Caco-2 (cell line): ENCODE data around the gene ENAH. TPM values are rescaled to one million over a fixed set of nuclear protein-coding genes. Genes with fewer than 3 reads are reported as not detected.

Experiments used
- BruUV-seq: library from RNA; stranded (reverse); fragments of 400-500 nt; replicated peaks from 2 replicates; lab custom pipeline; 2021; lab: Mats Ljungman, UMichigan
- CTCF ChIA-PET: fragments of 300-600 bp; sonication (Branson Sonifier 250); formaldehyde crosslinking; loops from one replicate; lab custom pipeline; 2022; ENCODE audit warnings: antibody characterized with exemption; lab: Charles Lee
- POLR2A ChIA-PET: fragments of 300-600 bp; sonication (Branson Sonifier 250); formaldehyde crosslinking; loops from one replicate; lab custom pipeline; 2022; ENCODE audit warnings: antibody characterized with exemption; lab: Charles Lee
- DNase-seq, 2 experiments: peaks; one replicate each; pipeline versions ENCODE4 v3.0.0 to v3.0.0-alpha.2; 2020 to 2022
- H3K27me3 ChIP-seq: replicated peaks from 2 replicates; pipeline ENCODE4 v1.6.0; 2011; ENCODE audit warnings: low read length; ENCODE audit not compliant: control insufficient read depth, insufficient read depth
- H3K36me3 ChIP-seq: 2 replicates; pipeline ENCODE4 v1.5.1; 2011; ENCODE audit warnings: low read length; ENCODE audit not compliant: control insufficient read depth, insufficient read depth
- H3K4me1 ChIP-seq: fragments of 250-450 bp; sonication (Bioruptor Pico); 2 replicates; pipeline ENCODE4 v1.5.1; 2020; ENCODE audit warnings: mild to moderate bottlenecking
- H3K4me3 ChIP-seq: 2 replicates; pipeline ENCODE4 v1.5.1; 2011; ENCODE audit warnings: low read depth, mild to moderate bottlenecking, control low read depth, low read length
- H3K9me3 ChIP-seq: fragments of 250-450 bp; sonication (Bioruptor Pico); 2 replicates; pipeline ENCODE4 v1.5.1; 2020; ENCODE audit warnings: mild to moderate bottlenecking, moderate library complexity
- H3K27ac Mint-ChIP-seq: one replicate; pipeline ENCODE4 v1.8.0; 2022; ENCODE audit warnings: mixed read lengths; ENCODE audit not compliant: unreplicated experiment
- H3K27me3 Mint-ChIP-seq: one replicate; pipeline ENCODE4 v1.8.0; 2022; ENCODE audit warnings: mixed read lengths; ENCODE audit not compliant: insufficient read depth, unreplicated experiment
- H3K36me3 Mint-ChIP-seq: one replicate; pipeline ENCODE4 v1.8.0; 2022; ENCODE audit warnings: mild to moderate bottlenecking, mixed read lengths; ENCODE audit not compliant: insufficient read depth, unreplicated experiment
- H3K4me1 Mint-ChIP-seq: one replicate; pipeline ENCODE4 v1.8.0; 2022; ENCODE audit warnings: low read depth, mixed read lengths; ENCODE audit not compliant: unreplicated experiment
- H3K4me3 Mint-ChIP-seq: one replicate; pipeline ENCODE4 v1.8.0; 2022; ENCODE audit warnings: mild to moderate bottlenecking, moderate library complexity, mixed read lengths; ENCODE audit not compliant: unreplicated experiment
- H3K9me3 Mint-ChIP-seq: one replicate; pipeline ENCODE4 v1.8.0; 2022; ENCODE audit warnings: mixed read lengths; ENCODE audit not compliant: unreplicated experiment
- CTCF ChIP-seq, 2 experiments: fragments of 200-600 bp in 1 of 2; IDR thresholded peaks; 1 replicate in 1 of 2; 2 replicates in 1 of 2; pipeline versions ENCODE4 v1.5.1 to v1.8.0; 2011 to 2022; ENCODE audit warnings: antibody characterized with exemption in 1 of 2, control low read depth in 1 of 2, inconsistent platforms in 1 of 2, low read depth in 1 of 2, low read length in 1 of 2, mild to moderate bottlenecking in 1 of 2, moderate library complexity in 1 of 2; ENCODE audit not compliant: insufficient read depth in 1 of 2, severe bottlenecking in 1 of 2, unreplicated experiment in 1 of 2
- intact Hi-C: fragments of 100-400 bp; cut with micrococcal nuclease; formaldehyde crosslinking; loops from one replicate; pipeline ENCODE4 v1.10.0; 2022; ENCODE audit not compliant: unreplicated experiment
- total RNA-seq: library from RNA; stranded (reverse); gene quantifications from 2 replicates; pipeline ENCODE4 v1.2.3, GENCODE V29; 2022

Gene ENAH
- total RNA-seq, 1 experiment from 2014 or later, result 78.0 TPM

- no peaks in the 10 kb centered on the region for H3K9me3 Mint-ChIP-seq
- DNase-seq, result no peak
- ChIA-PET CTCF (no interaction called here), POLR2A (no interaction called here)
- Histone ChIP-seq H3K27me3 (no peaks in the 10 kb centered on the region), H3K9me3 (no peaks in the 10 kb centered on the region), H3K4me3 (no peak overlapping the region), H3K36me3 (no peaks in the 10 kb centered on the region), H3K4me1 (0 out of 2 replicates have a peak, but pooled peaks cover 9% of the 10 kb centered on the region)
- no peak for TF ChIP-seq CTCF (IDR thresholded peaks at IDR 0.05; ENCODE audit: insufficient read depth in 1 of 2, low read depth in 1 of 2, low read length in 1 of 2, severe bottlenecking in 1 of 2, unreplicated experiment in 1 of 2)
- no peaks in the 10 kb centered on the region for H3K36me3 Mint-ChIP-seq
- H3K27me3 Mint-ChIP-seq, result no peaks in the 10 kb centered on the region
- intact Hi-C loops, result no loop called here
- no peak overlapping the region for H3K27ac Mint-ChIP-seq
- no peak overlapping the region for H3K4me3 Mint-ChIP-seq
- H3K4me1 Mint-ChIP-seq, result peaks cover 10% of the 10 kb centered on the region
- no TSS peak for BruUV-seq
Observed at GRCh38 chr1:225466848-225467192, 186.1 kb downstream of the ENAH start.

- no peaks in the 10 kb centered on the region for H3K27me3 Mint-ChIP-seq
- Histone ChIP-seq H3K4me1 (0 out of 2 replicates have a peak, but pooled peaks cover 9% of the 10 kb centered on the region), H3K36me3 (no peaks in the 10 kb centered on the region), H3K4me3 (no peak overlapping the region), H3K27me3 (no peaks in the 10 kb centered on the region), H3K9me3 (no peaks in the 10 kb centered on the region)
- H3K4me3 Mint-ChIP-seq, result no peak overlapping the region
- no TSS peak for BruUV-seq
- ChIA-PET POLR2A (no interaction called here), CTCF (interaction anchor here (1.1 kb wide), 1 partner anchor 48 kb away, joined by 3 read pairs; no protein-coding TSS in a partner anchor)
- no peaks in the 10 kb centered on the region for H3K36me3 Mint-ChIP-seq
- no peaks in the 10 kb centered on the region for H3K9me3 Mint-ChIP-seq
- no peak overlapping the region for H3K27ac Mint-ChIP-seq
- DNase-seq, result no peak
- peaks cover 10% of the 10 kb centered on the region for H3K4me1 Mint-ChIP-seq
- TF ChIP-seq CTCF (IDR thresholded peaks at IDR 0.05; ENCODE audit: insufficient read depth in 1 of 2, low read depth in 1 of 2, low read length in 1 of 2, severe bottlenecking in 1 of 2, unreplicated experiment in 1 of 2), result no peak
- intact Hi-C loops, result no loop called here
Observed at GRCh38 chr1:225465793-225466517, 187.0 kb downstream of the ENAH start.

GRCh38 chr1:225464851-225465792 lies 187.8 kb downstream of the ENAH start:
- POLR2A ChIA-PET, result no interaction called here
- H3K27ac Mint-ChIP-seq, result no peak overlapping the region

More at GRCh38 chr1:225464851-225465792, 187.8 kb downstream of the ENAH start:
- Mint-ChIP-seq H3K27me3 (no peaks in the 10 kb centered on the region), H3K4me3 (no peak overlapping the region), H3K9me3 (no peaks in the 10 kb centered on the region), H3K4me1 (peaks cover 10% of the 10 kb centered on the region), H3K36me3 (no peaks in the 10 kb centered on the region)
- TF ChIP-seq CTCF (IDR thresholded peaks at IDR 0.05; ENCODE audit: insufficient read depth in 1 of 2, low read depth in 1 of 2, low read length in 1 of 2, severe bottlenecking in 1 of 2, unreplicated experiment in 1 of 2), result no peak
- intact Hi-C loops, result no loop called here
- 0 out of 2 replicates have a peak, but pooled peaks cover 9% of the 10 kb centered on the region for H3K4me1 ChIP-seq
- no TSS peak for BruUV-seq
- H3K4me3 ChIP-seq, result no peak overlapping the region
- no peaks in the 10 kb centered on the region for H3K27me3 ChIP-seq
- CTCF ChIA-PET, result interaction anchor here (1.1 kb wide), 1 partner anchor 47 kb away, joined by 3 read pairs; no protein-coding TSS in a partner anchor
- DNase-seq, result no peak
- no peaks in the 10 kb centered on the region for H3K36me3 ChIP-seq
- no peaks in the 10 kb centered on the region for H3K9me3 ChIP-seq
